ENCODE results near the gene DSCAML1.

GRCh38 chr11:117480221-117480620 is 316.8 kb downstream of the DSCAML1 start:
- TF ChIP-seq CTCF (IDR thresholded peaks at IDR 0.05) = no peak
- TF ChIP-seq POLR2A (IDR thresholded peaks at IDR 0.05) = no peak
- TF ChIP-seq POLR2AphosphoS5 (IDR thresholded peaks at IDR 0.05) = no peak
